ENCODE data around the gene TOB1. TPM values are rescaled to one million over a fixed set of nuclear protein-coding genes. Genes with fewer than 3 reads are reported as not detected.

Gene TOB1
- total and polyA plus RNA-seq, 2 experiments from 2014 or later, result 12.1 to 46.9 TPM

DNA sequence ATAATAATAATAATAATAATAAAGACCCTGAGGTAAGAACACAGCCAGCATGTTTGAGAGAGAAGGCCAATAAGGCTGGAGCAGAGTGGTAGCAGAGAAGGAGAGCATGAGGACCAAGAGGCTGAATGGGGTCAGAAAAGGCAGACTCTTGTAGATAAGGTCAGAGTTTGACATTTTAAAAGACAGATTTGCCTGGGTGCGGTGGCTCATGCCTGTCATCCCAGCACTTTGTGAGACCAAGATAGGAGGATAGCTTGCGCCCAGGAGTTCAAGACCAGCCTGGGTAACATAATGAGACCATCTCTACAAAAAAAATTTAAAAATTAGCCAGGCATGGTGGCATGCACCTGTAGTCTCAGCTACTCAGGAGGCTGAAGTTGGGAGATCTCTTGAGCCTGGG lies 41.7 kb downstream of the TOB1 start (continued):
- TF ChIP-seq, protein P1, sequence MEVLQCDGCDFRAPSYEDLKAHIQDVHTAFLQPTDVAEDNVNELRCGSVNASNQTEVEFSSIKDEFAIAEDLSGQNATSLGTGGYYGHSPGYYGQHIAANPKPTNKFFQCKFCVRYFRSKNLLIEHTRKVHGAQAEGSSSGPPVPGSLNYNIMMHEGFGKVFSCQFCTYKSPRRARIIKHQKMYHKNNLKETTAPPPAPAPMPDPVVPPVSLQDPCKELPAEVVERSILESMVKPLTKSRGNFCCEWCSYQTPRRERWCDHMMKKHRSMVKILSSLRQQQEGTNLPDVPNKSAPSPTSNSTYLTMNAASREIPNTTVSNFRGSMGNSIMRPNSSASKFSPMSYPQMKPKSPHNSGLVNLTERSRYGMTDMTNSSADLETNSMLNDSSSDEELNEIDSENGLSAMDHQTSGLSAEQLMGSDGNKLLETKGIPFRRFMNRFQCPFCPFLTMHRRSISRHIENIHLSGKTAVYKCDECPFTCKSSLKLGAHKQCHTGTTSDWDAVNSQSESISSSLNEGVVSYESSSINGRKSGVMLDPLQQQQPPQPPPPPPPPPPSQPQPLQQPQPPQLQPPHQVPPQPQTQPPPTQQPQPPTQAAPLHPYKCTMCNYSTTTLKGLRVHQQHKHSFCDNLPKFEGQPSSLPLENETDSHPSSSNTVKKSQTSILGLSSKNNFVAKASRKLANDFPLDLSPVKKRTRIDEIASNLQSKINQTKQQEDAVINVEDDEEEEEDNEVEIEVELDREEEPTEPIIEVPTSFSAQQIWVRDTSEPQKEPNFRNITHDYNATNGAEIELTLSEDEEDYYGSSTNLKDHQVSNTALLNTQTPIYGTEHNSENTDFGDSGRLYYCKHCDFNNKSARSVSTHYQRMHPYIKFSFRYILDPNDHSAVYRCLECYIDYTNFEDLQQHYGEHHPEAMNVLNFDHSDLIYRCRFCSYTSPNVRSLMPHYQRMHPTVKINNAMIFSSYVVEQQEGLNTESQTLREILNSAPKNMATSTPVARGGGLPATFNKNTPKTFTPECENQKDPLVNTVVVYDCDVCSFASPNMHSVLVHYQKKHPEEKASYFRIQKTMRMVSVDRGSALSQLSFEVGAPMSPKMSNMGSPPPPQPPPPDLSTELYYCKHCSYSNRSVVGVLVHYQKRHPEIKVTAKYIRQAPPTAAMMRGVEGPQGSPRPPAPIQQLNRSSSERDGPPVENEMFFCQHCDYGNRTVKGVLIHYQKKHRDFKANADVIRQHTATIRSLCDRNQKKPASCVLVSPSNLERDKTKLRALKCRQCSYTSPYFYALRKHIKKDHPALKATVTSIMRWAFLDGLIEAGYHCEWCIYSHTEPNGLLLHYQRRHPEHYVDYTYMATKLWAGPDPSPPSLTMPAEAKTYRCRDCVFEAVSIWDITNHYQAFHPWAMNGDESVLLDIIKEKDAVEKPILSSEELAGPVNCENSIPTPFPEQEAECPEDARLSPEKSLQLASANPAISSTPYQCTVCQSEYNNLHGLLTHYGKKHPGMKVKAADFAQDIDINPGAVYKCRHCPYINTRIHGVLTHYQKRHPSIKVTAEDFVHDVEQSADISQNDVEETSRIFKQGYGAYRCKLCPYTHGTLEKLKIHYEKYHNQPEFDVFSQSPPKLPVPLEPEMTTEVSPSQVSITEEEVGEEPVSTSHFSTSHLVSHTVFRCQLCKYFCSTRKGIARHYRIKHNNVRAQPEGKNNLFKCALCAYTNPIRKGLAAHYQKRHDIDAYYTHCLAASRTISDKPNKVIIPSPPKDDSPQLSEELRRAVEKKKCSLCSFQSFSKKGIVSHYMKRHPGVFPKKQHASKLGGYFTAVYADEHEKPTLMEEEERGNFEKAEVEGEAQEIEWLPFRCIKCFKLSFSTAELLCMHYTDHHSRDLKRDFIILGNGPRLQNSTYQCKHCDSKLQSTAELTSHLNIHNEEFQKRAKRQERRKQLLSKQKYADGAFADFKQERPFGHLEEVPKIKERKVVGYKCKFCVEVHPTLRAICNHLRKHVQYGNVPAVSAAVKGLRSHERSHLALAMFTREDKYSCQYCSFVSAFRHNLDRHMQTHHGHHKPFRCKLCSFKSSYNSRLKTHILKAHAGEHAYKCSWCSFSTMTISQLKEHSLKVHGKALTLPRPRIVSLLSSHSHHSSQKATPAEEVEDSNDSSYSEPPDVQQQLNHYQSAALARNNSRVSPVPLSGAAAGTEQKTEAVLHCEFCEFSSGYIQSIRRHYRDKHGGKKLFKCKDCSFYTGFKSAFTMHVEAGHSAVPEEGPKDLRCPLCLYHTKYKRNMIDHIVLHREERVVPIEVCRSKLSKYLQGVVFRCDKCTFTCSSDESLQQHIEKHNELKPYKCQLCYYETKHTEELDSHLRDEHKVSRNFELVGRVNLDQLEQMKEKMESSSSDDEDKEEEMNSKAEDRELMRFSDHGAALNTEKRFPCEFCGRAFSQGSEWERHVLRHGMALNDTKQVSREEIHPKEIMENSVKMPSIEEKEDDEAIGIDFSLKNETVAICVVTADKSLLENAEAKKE (CRISPR knock-in tag; IDR thresholded peaks at IDR 0.05), result no peak
- TF ChIP-seq, protein P2, sequence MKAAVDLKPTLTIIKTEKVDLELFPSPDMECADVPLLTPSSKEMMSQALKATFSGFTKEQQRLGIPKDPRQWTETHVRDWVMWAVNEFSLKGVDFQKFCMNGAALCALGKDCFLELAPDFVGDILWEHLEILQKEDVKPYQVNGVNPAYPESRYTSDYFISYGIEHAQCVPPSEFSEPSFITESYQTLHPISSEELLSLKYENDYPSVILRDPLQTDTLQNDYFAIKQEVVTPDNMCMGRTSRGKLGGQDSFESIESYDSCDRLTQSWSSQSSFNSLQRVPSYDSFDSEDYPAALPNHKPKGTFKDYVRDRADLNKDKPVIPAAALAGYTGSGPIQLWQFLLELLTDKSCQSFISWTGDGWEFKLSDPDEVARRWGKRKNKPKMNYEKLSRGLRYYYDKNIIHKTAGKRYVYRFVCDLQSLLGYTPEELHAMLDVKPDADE (IDR thresholded peaks at IDR 0.05), result no peak
- no peak for TF ChIP-seq ZNF114 (CRISPR knock-in tag; IDR thresholded peaks at IDR 0.05)
- no peak for TF ChIP-seq POLR2AphosphoS5 (IDR thresholded peaks at IDR 0.05; ENCODE audit: low read depth)
- TF ChIP-seq CREB1 (CRISPR knock-in tag; IDR thresholded peaks at IDR 0.05; ENCODE audit: low read depth), result no peak

DNA sequence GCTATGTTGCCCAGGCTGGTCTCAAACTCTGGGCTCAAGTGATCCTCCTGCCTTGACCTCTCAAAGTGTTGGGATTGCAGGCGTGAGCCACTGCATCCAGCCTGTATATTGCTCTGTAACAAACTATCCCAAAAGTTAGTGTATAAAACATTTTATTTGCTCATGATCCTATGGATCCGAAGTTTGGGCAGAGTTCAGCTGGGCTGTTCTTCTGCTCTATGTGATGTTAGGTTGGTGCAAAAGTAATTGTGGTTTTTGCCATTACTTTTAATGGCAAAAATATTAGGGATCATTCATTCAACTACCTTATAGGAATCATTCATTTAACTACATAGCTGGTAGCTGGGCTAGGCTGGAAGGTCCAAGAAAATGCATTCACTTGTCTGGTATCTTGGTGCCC lies 43.6 kb downstream of the TOB1 start:
- ATAC-seq, result no peak
- no peak for TF ChIP-seq ZNF114 (CRISPR knock-in tag; IDR thresholded peaks at IDR 0.05)
- TF ChIP-seq, protein P2 (IDR thresholded peaks at IDR 0.05), result no peak
- TF ChIP-seq STAT1 (IDR thresholded peaks at IDR 0.05; ENCODE audit: unreplicated experiment), result no peak
- no peak for TF ChIP-seq EZH2phosphoT487 (IDR thresholded peaks at IDR 0.05; ENCODE audit: unreplicated experiment)
- TF ChIP-seq, protein P3, sequence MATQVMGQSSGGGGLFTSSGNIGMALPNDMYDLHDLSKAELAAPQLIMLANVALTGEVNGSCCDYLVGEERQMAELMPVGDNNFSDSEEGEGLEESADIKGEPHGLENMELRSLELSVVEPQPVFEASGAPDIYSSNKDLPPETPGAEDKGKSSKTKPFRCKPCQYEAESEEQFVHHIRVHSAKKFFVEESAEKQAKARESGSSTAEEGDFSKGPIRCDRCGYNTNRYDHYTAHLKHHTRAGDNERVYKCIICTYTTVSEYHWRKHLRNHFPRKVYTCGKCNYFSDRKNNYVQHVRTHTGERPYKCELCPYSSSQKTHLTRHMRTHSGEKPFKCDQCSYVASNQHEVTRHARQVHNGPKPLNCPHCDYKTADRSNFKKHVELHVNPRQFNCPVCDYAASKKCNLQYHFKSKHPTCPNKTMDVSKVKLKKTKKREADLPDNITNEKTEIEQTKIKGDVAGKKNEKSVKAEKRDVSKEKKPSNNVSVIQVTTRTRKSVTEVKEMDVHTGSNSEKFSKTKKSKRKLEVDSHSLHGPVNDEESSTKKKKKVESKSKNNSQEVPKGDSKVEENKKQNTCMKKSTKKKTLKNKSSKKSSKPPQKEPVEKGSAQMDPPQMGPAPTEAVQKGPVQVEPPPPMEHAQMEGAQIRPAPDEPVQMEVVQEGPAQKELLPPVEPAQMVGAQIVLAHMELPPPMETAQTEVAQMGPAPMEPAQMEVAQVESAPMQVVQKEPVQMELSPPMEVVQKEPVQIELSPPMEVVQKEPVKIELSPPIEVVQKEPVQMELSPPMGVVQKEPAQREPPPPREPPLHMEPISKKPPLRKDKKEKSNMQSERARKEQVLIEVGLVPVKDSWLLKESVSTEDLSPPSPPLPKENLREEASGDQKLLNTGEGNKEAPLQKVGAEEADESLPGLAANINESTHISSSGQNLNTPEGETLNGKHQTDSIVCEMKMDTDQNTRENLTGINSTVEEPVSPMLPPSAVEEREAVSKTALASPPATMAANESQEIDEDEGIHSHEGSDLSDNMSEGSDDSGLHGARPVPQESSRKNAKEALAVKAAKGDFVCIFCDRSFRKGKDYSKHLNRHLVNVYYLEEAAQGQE (IDR thresholded peaks at IDR 0.05; ENCODE audit: unreplicated experiment), result no peak
- no peak for TF ChIP-seq NANOG (IDR thresholded peaks at IDR 0.05; ENCODE audit: borderline replicate concordance)
- TF ChIP-seq, protein P4, sequence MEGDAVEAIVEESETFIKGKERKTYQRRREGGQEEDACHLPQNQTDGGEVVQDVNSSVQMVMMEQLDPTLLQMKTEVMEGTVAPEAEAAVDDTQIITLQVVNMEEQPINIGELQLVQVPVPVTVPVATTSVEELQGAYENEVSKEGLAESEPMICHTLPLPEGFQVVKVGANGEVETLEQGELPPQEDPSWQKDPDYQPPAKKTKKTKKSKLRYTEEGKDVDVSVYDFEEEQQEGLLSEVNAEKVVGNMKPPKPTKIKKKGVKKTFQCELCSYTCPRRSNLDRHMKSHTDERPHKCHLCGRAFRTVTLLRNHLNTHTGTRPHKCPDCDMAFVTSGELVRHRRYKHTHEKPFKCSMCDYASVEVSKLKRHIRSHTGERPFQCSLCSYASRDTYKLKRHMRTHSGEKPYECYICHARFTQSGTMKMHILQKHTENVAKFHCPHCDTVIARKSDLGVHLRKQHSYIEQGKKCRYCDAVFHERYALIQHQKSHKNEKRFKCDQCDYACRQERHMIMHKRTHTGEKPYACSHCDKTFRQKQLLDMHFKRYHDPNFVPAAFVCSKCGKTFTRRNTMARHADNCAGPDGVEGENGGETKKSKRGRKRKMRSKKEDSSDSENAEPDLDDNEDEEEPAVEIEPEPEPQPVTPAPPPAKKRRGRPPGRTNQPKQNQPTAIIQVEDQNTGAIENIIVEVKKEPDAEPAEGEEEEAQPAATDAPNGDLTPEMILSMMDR (conservative IDR thresholded peaks at IDR 0.05; ENCODE audit: low read depth in 2 of 2), result no peak
- no peak for TF ChIP-seq ZNF331 (CRISPR knock-in tag; IDR thresholded peaks at IDR 0.05; ENCODE audit: low read depth)

More for the DNA sequence above, 43.6 kb downstream of the TOB1 start:
- no peaks in the 10 kb centered on the region for H3F3A ChIP-seq (replicated peaks; ENCODE audit: low read depth)
- H3K4me1 ChIP-seq (ENCODE audit: insufficient read depth), result peaks cover 5% of the 10 kb centered on the region; the same call in 1 of the 2 replicates
- H3K36me3 Mint-ChIP-seq (ENCODE audit: low read depth), result no peaks in the 10 kb centered on the region
- no peaks in the 10 kb centered on the region for H4K20me1 ChIP-seq (replicated peaks; ENCODE audit: insufficient read depth)
- H3K4me3 Mint-ChIP-seq, result no peak overlapping the region
- H3K4me3 ChIP-seq, result no peak overlapping the region
- no peaks in the 10 kb centered on the region for H3K36me3 ChIP-seq (ENCODE audit: insufficient read depth)
- peaks cover 8% of the 10 kb centered on the region for H3K4me1 Mint-ChIP-seq
- H3K27me3 Mint-ChIP-seq (ENCODE audit: insufficient read depth, low read depth, poor library complexity), result peaks cover 5% of the 10 kb centered on the region
- no peak overlapping the region for H2AFZ ChIP-seq
- no peak overlapping the region for H3K4me2 ChIP-seq
- H3K9me2 ChIP-seq (ENCODE audit: insufficient read depth), result peaks cover 7% of the 10 kb centered on the region; the same call in 1 of the 2 replicates
- no peaks in the 10 kb centered on the region for H3K27me3 ChIP-seq (ENCODE audit: insufficient read depth)
- H3K27ac Mint-ChIP-seq, result no peak overlapping the region
- H3K9me3 Mint-ChIP-seq, result no peaks in the 10 kb centered on the region
- no peaks in the 10 kb centered on the region for H3K79me2 ChIP-seq (replicated peaks; ENCODE audit: insufficient read depth)
- DNase-seq (ENCODE audit: low spot score), result no peak
- no peak overlapping the region for H3K27ac ChIP-seq (ENCODE audit: low read depth)
